ENCODE measurements around the gene TMEM8B.

TMEM8B gene

DNA sequence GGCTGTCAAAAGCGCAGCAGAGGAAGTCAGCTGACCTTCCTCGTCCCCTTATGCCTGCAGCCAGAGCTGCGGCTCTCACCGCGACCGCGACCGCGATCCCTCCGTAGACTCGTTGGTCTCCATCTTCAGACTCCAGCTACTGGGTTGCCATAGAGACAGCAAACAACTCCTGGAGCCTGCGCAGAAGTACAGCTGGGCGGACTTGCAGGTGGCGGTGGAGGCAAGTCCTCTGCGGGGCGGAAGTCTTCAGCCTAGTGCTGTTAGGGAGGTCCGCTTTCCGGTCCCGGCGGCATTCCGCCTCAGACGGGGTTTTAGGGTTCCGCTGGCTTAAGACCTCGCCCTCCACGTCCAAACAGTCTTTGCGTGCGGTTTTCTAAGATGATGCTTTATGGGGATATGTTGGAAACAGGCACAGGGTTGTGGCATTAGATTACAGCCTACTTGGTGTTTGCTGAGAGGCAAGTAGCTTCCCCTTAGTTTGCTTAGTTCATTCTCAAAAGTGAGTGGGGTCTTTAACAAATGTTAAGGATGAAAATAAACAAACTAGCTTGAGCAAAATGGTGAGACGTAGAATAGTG lies 16.9 kb upstream of the TMEM8B start, which contains the start of gene SPAG8:
Gene SPAG8, minus strand, starts transcription at position 238 of the 578 bp plus-strand sequence. Its CDS starts 115 bp downstream, at position 123.
- DNase-seq (ENCODE audit: low read depth, low spot score) = peak; percentile 96

DNA sequence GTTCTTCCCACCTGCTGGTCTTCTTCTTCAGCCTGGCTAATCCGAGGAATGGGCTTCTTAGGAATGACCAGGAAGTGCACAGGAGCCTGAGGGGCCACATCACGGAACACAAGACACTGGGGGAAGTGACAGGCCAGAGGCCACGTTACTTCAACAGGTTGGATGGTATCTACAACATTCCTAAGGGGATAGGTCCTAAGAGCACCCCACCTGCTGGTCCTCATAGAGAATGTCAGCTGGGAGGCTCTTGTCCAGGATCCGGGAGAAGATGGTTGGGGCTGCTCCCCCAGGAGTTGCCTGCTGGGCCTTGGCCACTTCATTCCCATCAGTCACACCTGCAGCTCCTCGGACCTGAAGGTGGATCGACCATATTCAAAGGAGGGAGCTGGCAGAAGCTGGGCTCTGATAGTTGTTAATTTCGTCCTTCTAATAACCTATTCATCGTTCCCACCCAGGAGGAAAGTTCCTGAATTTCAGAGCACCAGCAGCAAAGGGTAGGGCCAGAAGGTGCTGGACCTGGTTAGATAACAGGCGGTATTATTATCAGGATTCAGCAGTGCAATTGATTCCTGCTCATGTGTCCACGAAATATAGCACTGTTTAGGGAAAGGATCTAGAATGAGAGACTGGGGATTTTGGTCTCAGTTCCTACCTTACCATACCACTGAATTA lies 15.5 kb upstream of the TMEM8B start:
- DNase-seq (ENCODE audit: low read depth, low spot score) = peak; percentile 57

DNA sequence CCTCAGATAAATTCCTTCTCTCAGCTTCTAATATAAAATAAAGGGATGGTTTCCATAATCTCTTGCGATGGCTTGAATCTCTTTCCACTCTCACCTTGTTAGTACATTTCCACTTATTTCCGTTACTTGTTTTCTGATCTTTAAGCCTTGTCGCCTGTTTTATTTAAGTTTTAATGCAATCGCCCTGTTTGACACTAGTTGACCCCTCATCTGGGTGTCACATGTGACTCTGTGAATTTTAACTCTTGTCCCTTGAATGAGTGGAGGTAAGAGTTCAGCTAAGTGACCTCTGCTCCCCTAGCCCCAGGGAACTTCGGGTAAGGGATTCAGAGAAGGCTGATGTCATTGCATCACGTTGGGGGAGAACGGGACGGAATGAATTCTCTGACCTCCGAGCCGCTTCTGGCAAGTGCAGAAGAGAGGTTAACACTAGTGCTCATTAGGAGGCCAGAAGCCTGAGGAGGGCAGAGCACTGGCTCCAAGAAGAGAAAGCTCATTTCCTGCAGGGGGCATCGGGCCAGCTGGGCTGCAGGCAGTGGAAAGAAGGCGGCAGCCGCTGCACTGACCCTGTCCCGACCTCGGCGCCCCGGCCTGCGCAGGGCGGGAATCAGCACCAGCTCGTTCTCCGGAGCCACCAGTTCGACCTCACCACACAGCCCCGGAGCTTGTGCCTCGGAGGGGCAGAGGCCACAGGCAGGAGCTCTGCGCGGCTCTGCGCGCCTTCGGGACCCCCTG lies 14.8 kb upstream of the TMEM8B start:
- DNase-seq (ENCODE audit: low read depth, low spot score) = peak; percentile 90

GRCh38 chr9:35814841-35815543 lies 14.0 kb upstream of the TMEM8B start, which contains the start of gene HINT2:
HINT2 (minus strand) TSS chr9:35815042; CDS start chr9:35814979, 63 bp downstream.
- peak; percentile 99 for DNase-seq (ENCODE audit: low read depth, low spot score)

DNA sequence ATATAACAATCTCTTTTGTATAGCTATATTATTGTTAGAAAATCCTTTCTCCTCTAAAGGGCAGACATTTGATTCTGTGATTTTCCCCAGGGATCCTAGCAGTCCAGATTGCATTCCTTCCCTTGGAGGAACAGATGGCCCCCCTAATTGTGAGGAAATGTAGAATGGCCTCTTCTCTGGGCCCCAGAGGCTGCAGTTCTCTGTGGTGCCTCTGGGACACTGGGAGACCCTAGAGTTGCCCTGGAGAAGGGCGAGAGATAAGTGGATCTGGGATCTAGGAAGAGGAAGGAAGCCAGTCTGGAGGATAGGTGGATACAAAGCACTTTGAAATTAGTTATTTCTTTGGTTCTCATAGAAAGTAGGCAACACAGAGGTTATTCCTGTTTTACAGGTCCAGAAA lies 12.3 kb upstream of the TMEM8B start:
- DNase-seq (ENCODE audit: low read depth, low spot score) = peak; percentile 24

- DNase-seq (ENCODE audit: low read depth, low spot score) = no peak
Observed at GRCh38 chr9:35818341-35818740, 10.7 kb upstream of the TMEM8B start.

- DNase-seq (ENCODE audit: low read depth, low spot score) = no peak
Observed at GRCh38 chr9:35820076-35820475, 9.0 kb upstream of the TMEM8B start.

DNA sequence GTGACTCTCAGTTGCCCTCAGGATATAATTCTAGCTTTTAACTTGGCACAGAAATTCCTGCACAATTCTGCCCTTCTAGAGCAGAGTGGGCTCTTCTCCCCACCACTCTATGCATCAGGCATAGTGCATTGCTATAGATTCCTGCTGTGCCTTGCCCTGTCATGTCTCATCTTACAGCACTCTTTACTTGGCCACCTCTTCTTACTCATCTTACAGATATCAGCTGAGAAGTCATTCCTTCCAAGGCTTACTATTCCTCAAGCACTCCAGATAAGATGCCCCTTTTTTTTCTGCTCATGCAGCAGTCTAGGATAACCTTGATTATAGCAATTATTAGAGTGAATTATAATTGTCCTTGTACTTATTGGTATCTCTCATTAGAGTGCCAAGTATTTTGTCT lies 6.1 kb upstream of the TMEM8B start:
- no peak for DNase-seq (ENCODE audit: low read depth, low spot score)

GRCh38 chr9:35826071-35826701 lies 2.8 kb upstream of the TMEM8B start:
- peak; percentile 55 for DNase-seq (ENCODE audit: low read depth, low spot score)

- no peak for DNase-seq (ENCODE audit: low read depth, low spot score)
Observed at GRCh38 chr9:35827486-35827885, 1.5 kb upstream of the TMEM8B start.

- no peak for DNase-seq (ENCODE audit: low read depth, low spot score)
Observed at GRCh38 chr9:35828716-35829083, 328 bp upstream of the TMEM8B start, which contains the start of gene FAM221B. FAM221B (minus strand) TSS chr9:35828732; CDS start chr9:35826161, 2,571 bp downstream.

DNA sequence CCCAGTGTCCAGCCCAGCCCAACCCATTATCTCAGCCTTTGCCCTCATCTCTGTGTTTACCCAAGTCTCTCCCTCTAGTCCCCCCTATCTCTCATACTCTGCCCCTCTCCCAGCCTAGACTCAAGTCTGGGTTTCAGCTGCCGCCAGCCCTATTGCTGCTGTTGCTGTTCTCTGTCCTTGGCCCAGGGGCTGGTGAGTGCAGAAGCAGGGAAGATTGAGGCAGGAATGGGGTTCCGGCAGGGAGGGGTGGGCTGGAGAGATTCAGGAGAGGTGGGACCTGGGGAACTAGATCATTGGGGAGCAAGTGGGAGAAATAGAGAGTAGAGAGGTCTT lies 702 bp downstream of the TMEM8B start:
- no peak for DNase-seq (ENCODE audit: low read depth, low spot score)

GRCh38 chr9:35831040-35831439 lies 2.0 kb downstream of the TMEM8B start:
- DNase-seq (ENCODE audit: low read depth, low spot score) = no peak

- no peak for DNase-seq (ENCODE audit: low read depth, low spot score)
Observed at GRCh38 chr9:35832814-35833213, 3.8 kb downstream of the TMEM8B start.

DNA sequence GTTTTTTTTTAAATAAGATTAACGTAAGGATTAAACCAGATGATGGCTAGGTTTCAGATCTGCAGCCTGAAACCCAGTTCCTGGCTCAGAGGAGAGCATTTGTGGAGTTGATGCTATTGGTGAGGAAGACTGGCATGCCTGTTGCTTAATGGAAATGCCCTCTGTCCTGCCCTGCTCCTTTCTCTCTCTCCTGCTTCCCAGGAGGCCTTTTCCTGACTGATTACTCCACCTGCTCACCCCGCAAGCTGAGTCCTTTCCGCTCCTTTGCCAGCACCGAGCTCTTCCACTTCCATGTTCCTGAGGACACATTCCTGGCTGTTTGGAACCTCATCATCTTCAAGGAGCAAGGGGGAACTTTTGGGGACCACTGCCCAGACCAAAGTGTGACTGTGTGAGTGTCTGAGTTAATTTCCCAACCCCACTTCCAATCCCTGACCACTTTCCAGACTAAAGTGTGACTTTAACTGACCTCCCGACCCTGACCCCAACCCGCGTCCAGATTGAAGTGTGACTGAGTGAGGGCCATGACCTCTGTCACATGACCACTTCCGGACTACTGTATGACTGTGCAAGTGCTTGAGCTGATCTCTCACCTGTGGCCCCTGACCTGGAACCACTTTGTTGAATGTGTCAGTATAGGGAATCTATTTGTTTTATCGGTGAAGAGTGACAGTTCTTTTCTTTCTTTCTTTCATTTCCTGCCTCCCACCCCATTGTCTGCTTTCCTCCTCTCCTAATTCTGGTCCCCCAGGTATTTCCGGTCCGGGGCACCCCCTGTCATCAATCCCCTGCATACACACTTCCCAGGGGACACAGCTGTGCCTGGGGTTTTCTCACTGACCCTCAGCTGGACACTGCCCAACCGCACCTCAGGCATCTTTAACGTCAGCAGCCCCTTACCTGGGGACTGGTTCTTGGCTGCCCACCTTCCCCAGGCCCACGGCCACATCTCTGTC lies 5.5 kb downstream of the TMEM8B start:
- DNase-seq (ENCODE audit: low read depth, low spot score) = no peak

- peak; percentile 23 for DNase-seq (ENCODE audit: low read depth, low spot score)
Observed at GRCh38 chr9:35835216-35835632, 6.2 kb downstream of the TMEM8B start.

GRCh38 chr9:35835766-35836165 lies 6.7 kb downstream of the TMEM8B start:
- no peak for DNase-seq (ENCODE audit: low read depth, low spot score)

DNA sequence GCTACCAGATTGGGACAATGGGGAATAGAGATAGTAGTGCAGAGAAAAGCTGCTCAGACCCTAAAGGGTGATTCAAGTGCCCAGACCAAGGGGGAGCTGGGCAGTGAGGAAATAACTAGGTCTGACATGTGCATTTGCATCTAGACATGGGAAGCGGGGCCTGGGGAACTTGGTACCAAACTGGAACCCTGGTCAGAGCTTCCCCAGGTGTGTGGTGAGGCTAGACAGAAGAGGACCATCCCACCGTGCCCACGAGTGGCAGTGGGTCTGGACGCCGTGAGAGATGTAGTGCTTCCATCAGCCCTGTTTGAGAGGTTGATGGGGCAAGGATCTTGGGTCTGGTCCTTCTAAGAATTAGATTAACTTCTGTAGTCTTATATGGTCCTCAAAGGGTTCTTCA lies 7.6 kb downstream of the TMEM8B start:
- no peak for DNase-seq (ENCODE audit: low read depth, low spot score)

DNA sequence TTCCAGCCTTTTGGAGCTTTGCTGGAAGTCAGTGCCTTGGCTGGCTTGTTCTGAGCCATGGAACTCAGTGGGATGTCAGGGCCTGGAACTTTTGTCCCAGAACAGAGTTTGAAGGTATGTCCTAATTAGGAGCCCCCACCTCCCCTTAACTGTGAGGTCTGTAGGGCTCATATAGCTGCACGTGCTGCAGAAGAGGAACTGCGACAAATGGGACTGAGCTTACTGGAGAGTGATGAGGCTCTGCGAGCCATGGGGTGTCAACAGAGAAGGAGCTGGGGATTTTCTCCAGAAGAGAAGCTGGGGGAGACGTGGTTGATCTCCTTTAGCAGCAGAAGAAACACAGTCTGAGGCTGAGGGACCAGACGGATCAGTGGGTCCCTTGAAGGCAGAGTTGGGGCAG lies 10.9 kb downstream of the TMEM8B start:
- no peak for DNase-seq (ENCODE audit: low read depth, low spot score)

DNA sequence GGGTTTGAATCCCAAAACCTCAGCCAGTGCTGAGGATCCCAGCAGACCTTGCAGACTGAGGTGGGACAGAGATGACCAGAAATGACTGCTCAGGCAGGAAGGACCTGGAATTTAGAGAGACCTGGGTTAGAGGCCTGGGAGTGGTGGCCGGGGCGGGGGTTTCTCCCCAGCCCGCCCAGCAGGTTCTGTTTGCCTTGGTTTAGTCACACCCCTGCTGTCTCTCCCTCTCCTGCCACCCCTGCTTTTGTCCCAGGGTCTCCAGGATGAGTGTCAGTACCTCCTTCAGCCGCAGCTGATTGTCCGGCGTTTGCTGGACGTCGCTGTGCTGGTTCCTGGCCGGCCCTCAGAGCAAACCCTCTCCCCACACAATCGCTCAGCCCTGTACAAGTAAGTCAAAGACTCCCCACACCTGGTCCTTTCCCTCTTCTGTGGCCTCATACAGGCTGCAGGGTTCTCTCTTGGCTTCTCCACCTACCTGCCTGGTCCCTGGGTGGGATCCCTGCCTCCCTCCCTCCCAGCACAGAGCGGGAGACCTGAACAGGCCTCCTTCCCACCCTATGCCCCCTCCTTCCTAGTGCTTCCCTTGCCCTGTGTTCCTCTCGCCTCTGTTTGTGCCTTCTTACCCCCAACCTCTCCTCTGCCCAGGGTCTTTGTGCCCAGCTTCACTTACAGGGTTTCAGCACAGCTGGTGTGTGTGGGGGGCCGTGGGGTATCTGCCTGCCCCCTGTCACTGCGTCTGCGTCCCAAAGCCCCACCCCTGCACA lies 12.0 kb downstream of the TMEM8B start:
- peak; percentile 20 for DNase-seq (ENCODE audit: low read depth, low spot score)

Data from ELF-1 (cell line).